H1 (cell line): ENCODE measurements around the gene TSEN54. TPM values are rescaled to one million over a fixed set of nuclear protein-coding genes. Genes with fewer than 3 reads are reported as not detected.
"Not testable (repeated sequence)": the region's sequence is repeated elsewhere in the genome, so short reads cannot be mapped to it uniquely, and the experiment has no call there.

ENCODE experiments used
- CTCF ChIA-PET: fragments of 300-600 bp; sonication (Branson Sonifier 250); formaldehyde crosslinking; loops from one replicate; lab custom pipeline; 2021; ENCODE audit not compliant: partially characterized antibody; lab: Charles Lee
- POLR2A ChIA-PET: fragments of 300-600 bp; sonication (Branson Sonifier 250); formaldehyde crosslinking; loops from one replicate; lab custom pipeline; 2021; ENCODE audit warnings: inconsistent platforms; ENCODE audit not compliant: partially characterized antibody; lab: Charles Lee
- DNase-seq, 2 experiments: peaks; one replicate each; pipeline versions ENCODE4 v3.0.0 to v3.0.0-alpha.2; 2010 to 2022; ENCODE audit warnings: low spot score in 2 of 2, low read depth in 1 of 2, mixed read lengths in 1 of 2
- FAIRE-seq: peaks from 2 replicates; lab custom pipeline; 2011; peaks lifted over from hg19 to GRCh38; lab: Jason Lieb, UNC
- H2AFZ ChIP-seq: 2 replicates; pipeline ENCODE4 v1.8.1; 2012; ENCODE audit warnings: low read length, inconsistent platforms
- H2AK5ac ChIP-seq: 2 replicates; pipeline ENCODE4 v1.6.1; 2013; ENCODE audit warnings: low read depth, low read length
- H2BK120ac ChIP-seq: replicated peaks from 2 replicates; pipeline ENCODE3; 2013; ENCODE audit warnings: low read depth, low read length, inconsistent platforms
- H2BK12ac ChIP-seq: 2 replicates; pipeline ENCODE4 v1.6.1; 2013; ENCODE audit warnings: low read depth, low read length
- H2BK15ac ChIP-seq: 2 replicates; pipeline ENCODE4 v1.6.1; 2013; ENCODE audit warnings: low read length
- H2BK20ac ChIP-seq: 2 replicates; pipeline ENCODE4 v1.6.1; 2013; ENCODE audit warnings: low read length
- H2BK5ac ChIP-seq: 2 replicates; pipeline ENCODE4 v1.6.1; 2013; ENCODE audit warnings: low read depth, low read length
- H3K14ac ChIP-seq: 2 replicates; pipeline ENCODE4 v1.6.1; 2013; ENCODE audit warnings: inconsistent platforms; ENCODE audit not compliant: insufficient read length
- H3K18ac ChIP-seq: 2 replicates; pipeline ENCODE4 v1.6.1; 2013; ENCODE audit warnings: low read length; ENCODE audit errors: extremely low read depth
- H3K23ac ChIP-seq: 2 replicates; pipeline ENCODE4 v1.6.1; 2013; ENCODE audit warnings: inconsistent platforms; ENCODE audit not compliant: insufficient read length
- H3K23me2 ChIP-seq: 2 replicates; pipeline ENCODE4 v1.6.1; 2013; ENCODE audit warnings: low read depth, low read length
- H3K27ac ChIP-seq: 2 replicates; pipeline ENCODE4 v1.6.1; 2011; ENCODE audit warnings: low read depth, low read length, inconsistent platforms
- H3K27me3 ChIP-seq, 4 experiments: replicated peaks in 1 of 4; 1 replicate in 1 of 4; 2 replicates in 3 of 4; pipeline versions ENCODE4 v1.6.1 to v1.8.1; 2011 to 2013; ENCODE audit warnings: low read length in 3 of 4, mild to moderate bottlenecking in 3 of 4, inconsistent platforms in 2 of 4, mixed read lengths in 2 of 4, moderate library complexity in 1 of 4; ENCODE audit not compliant: control insufficient read depth in 3 of 4, insufficient read depth in 3 of 4; ENCODE audit errors: extremely low read depth in 1 of 4
- H3K36me3 ChIP-seq, 4 experiments: 2 replicates each; pipeline versions ENCODE4 v1.6.1 to v1.8.1; 2011 to 2013; ENCODE audit warnings: mild to moderate bottlenecking in 4 of 4, low read length in 3 of 4, moderate library complexity in 2 of 4, control low read depth in 1 of 4, inconsistent platforms in 1 of 4; ENCODE audit not compliant: insufficient read depth in 4 of 4, control insufficient read depth in 2 of 4
- H3K4ac ChIP-seq: replicated peaks from 2 replicates; pipeline ENCODE3; 2013; ENCODE audit warnings: low read length, low read depth, mixed read lengths, inconsistent platforms; ENCODE audit not compliant: insufficient read length
- H3K4me1 ChIP-seq, 4 experiments: replicated peaks in 1 of 4; 1 replicate in 1 of 4; 2 replicates in 3 of 4; pipeline versions ENCODE4 v1.6.1 to v1.8.1; 2011 to 2013; ENCODE audit warnings: low read length in 3 of 4, inconsistent platforms in 2 of 4, mixed read lengths in 1 of 4; ENCODE audit not compliant: insufficient read depth in 4 of 4, control insufficient read depth in 3 of 4
- H3K4me2 ChIP-seq, 2 experiments: 2 replicates each; pipeline versions ENCODE4 v1.6.1 to v1.8.1; 2011 to 2013; ENCODE audit warnings: low read depth in 2 of 2, low read length in 2 of 2, control low read depth in 1 of 2, inconsistent platforms in 1 of 2, mild to moderate bottlenecking in 1 of 2; ENCODE audit not compliant: insufficient read depth in 1 of 2
- H3K4me3 ChIP-seq, 4 experiments: fragments of 200-600, 300-600 bp in 1 of 4; sonication (generic), shearing (Covaris generic), sonication (Bioruptor Twin) in 1 of 4; 2 replicates each; pipeline versions ENCODE4 v1.5.1 to v1.8.1; 2011 to 2016; ENCODE audit warnings: low read length in 4 of 4, low read depth in 3 of 4, control low read depth in 2 of 4, inconsistent platforms in 2 of 4, mild to moderate bottlenecking in 2 of 4, mixed read lengths in 1 of 4, moderate library complexity in 1 of 4; ENCODE audit not compliant: insufficient read depth in 2 of 4; ENCODE audit errors: extremely low read depth in 1 of 4
- H3K56ac ChIP-seq: replicated peaks from 2 replicates; pipeline ENCODE3; 2013; ENCODE audit warnings: low read depth, mild to moderate bottlenecking, mixed read lengths, low read length, inconsistent platforms; ENCODE audit not compliant: insufficient read length
- H3K79me1 ChIP-seq: 2 replicates; pipeline ENCODE4 v1.6.1; 2013; ENCODE audit warnings: low read depth, low read length, control low read depth
- H3K79me2 ChIP-seq, 2 experiments: 2 replicates each; pipeline versions ENCODE4 v1.6.1 to v1.8.1; 2012 to 2013; ENCODE audit warnings: low read length in 2 of 2, mild to moderate bottlenecking in 2 of 2, inconsistent platforms in 1 of 2; ENCODE audit not compliant: insufficient read depth in 2 of 2, control insufficient read depth in 1 of 2
- H3K9ac ChIP-seq, 4 experiments: replicated peaks in 1 of 4; 1 replicate in 1 of 4; 2 replicates in 3 of 4; pipeline versions ENCODE4 v1.6.1 to v1.8.1; 2011 to 2013; ENCODE audit warnings: low read depth in 3 of 4, low read length in 3 of 4, control low read depth in 2 of 4, mild to moderate bottlenecking in 2 of 4, moderate library complexity in 2 of 4, inconsistent platforms in 1 of 4; ENCODE audit errors: extremely low read depth in 1 of 4
- H3K9me3 ChIP-seq, 2 experiments: 2 replicates each; pipeline versions ENCODE4 v1.6.1 to v1.8.1; 2012 to 2013; ENCODE audit warnings: mild to moderate bottlenecking in 2 of 2, moderate library complexity in 2 of 2, control low read depth in 1 of 2, inconsistent platforms in 1 of 2, low read depth in 1 of 2, low read length in 1 of 2, mixed read lengths in 1 of 2; ENCODE audit not compliant: insufficient read depth in 2 of 2
- H4K20me1 ChIP-seq, 2 experiments: replicated peaks in 1 of 2; 2 replicates each; pipeline versions ENCODE3 to v1.8.1; 2011 to 2013; ENCODE audit warnings: inconsistent platforms in 2 of 2, low read length in 2 of 2, mild to moderate bottlenecking in 1 of 2; ENCODE audit not compliant: insufficient read depth in 2 of 2, control insufficient read depth in 1 of 2
- H4K5ac ChIP-seq: 2 replicates; pipeline ENCODE4 v1.6.1; 2013; ENCODE audit warnings: low read length, low read depth, mixed read lengths, inconsistent platforms; ENCODE audit not compliant: insufficient read length
- H4K8ac ChIP-seq: 2 replicates; pipeline ENCODE4 v1.8.0; 2013; ENCODE audit warnings: mild to moderate bottlenecking, moderate library complexity, low read length, inconsistent platforms; ENCODE audit not compliant: insufficient read depth; ENCODE audit errors: extremely low read depth
- H4K91ac ChIP-seq: replicated peaks from 2 replicates; pipeline ENCODE3; 2013; ENCODE audit warnings: low read length, mixed read lengths, inconsistent platforms; ENCODE audit not compliant: insufficient read length
- WGBS, 2 experiments: shearing (Covaris generic) in 1 of 2; methylation state at CpG; one replicate each; pipeline versions ENCODE4 v1.1.6 to v1.1.7; 2013 to 2015; ENCODE audit warnings: low lambda C conversion rate in 2 of 2, mixed read lengths in 2 of 2, inconsistent platforms in 1 of 2, low coverage in 1 of 2, missing lambda C conversion rate in 1 of 2; ENCODE audit not compliant: insufficient replicate concordance in 2 of 2, insufficient coverage in 1 of 2, insufficient read length in 1 of 2; ENCODE audit errors: extremely low coverage in 1 of 2, missing lambda C conversion rate in 1 of 2; 5-methylcytosine and 5-hydroxymethylcytosine counted together
- polyA plus RNA-seq, 7 experiments: library from polyadenylated mRNA; depleted of rRNA in 3 of 7; stranded (reverse) in 5 of 7; unstranded in 2 of 7; fragments of >200 nt in 5 of 7; fragments of 200-250 nt in 2 of 7; gene quantifications; 1 replicate in 5 of 7; 2 replicates in 1 of 7; 4 replicates in 1 of 7; pipeline versions ENCODE4 v1.2.1 to v1.2.3, GENCODE V29; 2011 to 2013; ENCODE audit warnings: missing spikeins in 2 of 7, mixed read lengths in 2 of 7
- total RNA-seq: library from RNA; stranded (reverse); fragmentation: NEBNext Ultra II Directional; extraction: Animal tissue kit (Norgen Biotek cat#: 25700); gene quantifications from 2 replicates; pipeline ENCODE4 v1.2.1, GENCODE V29; 2021

Gene TSEN54
- total and polyA plus RNA-seq, 2 of the 8 experiments (the other 6 are each of a cell fraction or from before 2014, with no cell fraction given), result 43.6 to 60.3 TPM

GRCh38 chr17:75477490-75477862 lies 38.9 kb upstream of the TSEN54 start:
- H3K56ac ChIP-seq, H3K23me2 ChIP-seq, H4K20me1 ChIP-seq, H2AK5ac ChIP-seq, H2BK120ac ChIP-seq, H3K4me2 ChIP-seq, H4K5ac ChIP-seq, H3K14ac ChIP-seq, FAIRE-seq, H3K23ac ChIP-seq, H3K18ac ChIP-seq, H3K9ac ChIP-seq, H3K27me3 ChIP-seq, H3K4me1 ChIP-seq, DNase-seq, H3K36me3 ChIP-seq, H2BK12ac ChIP-seq, H4K91ac ChIP-seq, H2BK20ac ChIP-seq, H2AFZ ChIP-seq, H4K8ac ChIP-seq, H3K4me3 ChIP-seq, H2BK5ac ChIP-seq, H3K9me3 ChIP-seq, H2BK15ac ChIP-seq, H3K27ac ChIP-seq, H3K79me1 ChIP-seq, H3K79me2 ChIP-seq, H3K4ac ChIP-seq: not testable (repeated sequence)
- ChIA-PET CTCF (interaction anchor here (0.8 to 1.3 kb wide), 5 partner anchors 9 to 188 kb away, joined by 3 to 5 read pairs (median 3); partner anchors contain the start of gene SLC25A19), POLR2A (interaction anchor here (1.2 kb wide), 1 partner anchor 23 kb away, joined by 3 read pairs; no protein-coding TSS in a partner anchor)
- 97% methylated on average over 11 of the region's 11 CpGs; no CpG with 5 or more reads in 1 of the 2 experiments for WGBS, 2 experiments
